NCI-H1436 (cell line): ENCODE data around the gene FAM118B.
"Not testable (repeated sequence)": the region's sequence is repeated elsewhere in the genome, so short reads cannot be mapped to it uniquely, and the experiment has no call there.

Experiments used
- DNase-seq: peaks from one replicate; lab custom pipeline; 2025; lab: John Stamatoyannopoulos, UW

The FAM118B gene

DNA sequence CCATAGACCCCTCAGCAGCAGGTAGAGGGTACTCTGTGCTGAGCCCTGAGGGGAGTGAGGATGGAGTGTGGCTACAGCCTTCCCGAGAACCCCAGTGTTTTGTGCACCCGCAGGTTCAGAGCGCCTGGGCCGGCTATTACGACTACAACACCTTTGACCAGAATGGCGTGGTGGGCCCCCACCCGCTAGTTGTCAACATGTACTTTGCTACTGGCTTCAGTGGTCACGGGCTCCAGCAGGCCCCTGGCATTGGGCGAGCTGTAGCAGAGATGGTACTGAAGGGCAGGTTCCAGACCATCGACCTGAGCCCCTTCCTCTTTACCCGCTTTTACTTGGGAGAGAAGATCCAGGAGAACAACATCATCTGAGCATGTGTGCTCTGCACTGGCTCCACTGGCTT, 65.7 kb downstream of the FAM118B start:
- no peak for DNase-seq

- no peak for DNase-seq
These were observed 66.2 kb downstream of the FAM118B start for GRCh38 chr11:126277780-126278179.

- DNase-seq: no peak
These were observed 67.6 kb downstream of the FAM118B start for GRCh38 chr11:126279191-126279590.

DNA sequence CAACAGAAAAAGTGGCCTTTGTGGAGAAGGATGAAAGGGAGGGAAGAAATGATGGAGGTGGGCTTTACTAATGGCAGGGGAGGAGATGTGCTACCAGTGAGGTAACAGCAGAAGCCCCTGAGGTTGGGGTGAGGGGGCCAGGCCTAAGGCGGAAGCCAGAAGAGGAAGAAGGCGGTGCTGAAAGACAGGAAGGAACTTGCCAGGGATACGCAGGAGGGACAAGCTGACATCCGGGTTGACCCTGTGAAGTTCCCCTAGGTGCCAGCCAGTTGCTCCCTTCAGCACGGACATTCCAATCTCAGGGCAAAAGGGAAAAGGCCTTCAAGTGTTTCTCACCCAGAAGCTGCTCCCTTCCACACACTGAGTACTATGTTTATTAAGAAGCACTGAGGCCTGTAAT, 69.0 kb downstream of the FAM118B start:
- no peak for DNase-seq

DNA sequence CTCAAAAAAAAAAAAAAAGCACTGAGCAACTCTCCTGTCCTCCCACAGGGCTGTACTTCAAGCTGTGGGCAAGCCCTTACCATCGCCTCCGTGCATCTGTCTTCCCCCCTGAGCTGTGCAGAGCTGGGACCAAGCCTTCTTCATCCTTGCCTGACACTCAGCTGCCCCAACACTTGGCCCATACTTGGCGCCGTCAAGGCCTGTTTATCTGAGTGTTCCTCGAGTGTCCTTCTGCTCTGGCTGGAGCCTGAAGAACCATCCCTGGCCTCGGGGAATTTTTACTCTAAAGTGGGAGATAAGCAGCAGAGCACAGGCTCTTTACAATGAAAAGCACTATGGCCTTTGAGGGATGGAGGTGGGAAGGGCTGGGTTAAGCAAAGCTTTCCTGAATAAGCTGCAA, 69.7 kb downstream of the FAM118B start:
- DNase-seq: no peak

GRCh38 chr11:126281666-126282175, 70.1 kb downstream of the FAM118B start:
- DNase-seq: no peak

- peak; percentile 22 for DNase-seq
These were observed 70.8 kb downstream of the FAM118B start for GRCh38 chr11:126282361-126282735.

GRCh38 chr11:126282736-126283591, 71.4 kb downstream of the FAM118B start, which contains the start of gene TIRAP:
TIRAP (plus strand) TSS chr11:126283093; CDS start chr11:126290895, 7,802 bp downstream.
- DNase-seq: peak; percentile 31

DNA sequence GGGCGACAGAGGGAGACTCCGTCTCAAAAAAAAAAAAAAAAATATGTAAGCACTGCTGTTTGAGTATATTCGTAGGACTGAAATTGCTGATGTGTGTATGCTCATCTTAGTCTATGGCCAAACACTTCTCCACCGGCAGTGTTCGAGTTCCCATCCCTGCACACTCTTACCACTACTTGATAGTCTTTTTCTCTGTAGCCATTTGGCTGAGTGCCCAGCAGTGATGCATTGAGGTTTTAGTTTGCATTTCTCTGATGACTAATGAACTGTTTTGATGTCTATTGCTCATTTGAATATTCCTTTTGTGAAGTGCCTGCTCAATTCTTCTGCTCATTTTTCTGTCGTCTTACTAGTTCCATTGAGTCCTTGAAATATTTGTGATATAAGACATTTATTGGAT, 73.2 kb downstream of the FAM118B start:
- peak; percentile 46 for DNase-seq

DNA sequence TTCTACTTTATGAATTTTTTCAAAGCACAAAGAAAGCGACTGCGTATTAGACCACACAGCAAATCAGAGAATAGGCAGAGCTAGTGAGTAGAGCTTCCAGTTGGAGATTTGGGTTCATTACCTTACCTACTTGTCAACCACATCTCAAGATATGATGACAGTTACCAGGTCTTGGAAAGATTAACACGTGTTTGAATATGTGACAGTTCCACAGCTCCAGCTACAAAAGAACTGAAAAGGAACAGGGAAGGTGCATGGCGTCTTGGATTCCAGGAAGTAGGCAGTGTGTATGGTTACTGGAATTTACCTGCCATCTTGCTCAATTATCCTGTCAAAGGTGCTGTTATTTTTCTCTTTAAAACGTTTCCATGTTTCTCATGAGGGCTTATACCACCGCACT, 76.7 kb downstream of the FAM118B start:
- no peak for DNase-seq

DNA sequence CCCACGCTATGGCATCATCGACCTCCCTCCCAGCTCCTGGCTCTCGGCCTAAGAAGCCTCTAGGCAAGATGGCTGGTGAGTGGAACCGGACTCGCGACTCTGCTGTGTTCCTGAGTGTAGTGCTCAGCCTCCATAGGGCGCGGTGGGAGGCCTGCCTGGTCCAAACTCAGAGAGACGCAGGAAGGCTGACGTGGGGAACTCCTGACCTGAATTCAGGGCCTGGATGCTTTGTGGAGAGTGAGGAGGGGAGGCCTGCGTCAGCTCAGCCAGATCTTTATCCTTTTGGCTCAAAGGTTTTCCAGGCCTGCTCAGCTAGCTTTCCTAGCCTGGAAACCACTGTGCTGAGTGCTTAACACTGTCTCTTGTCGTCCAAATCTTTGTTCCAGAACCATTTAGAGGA, 79.3 kb downstream of the FAM118B start:
- DNase-seq: no peak

GRCh38 chr11:126293726-126294125, 82.1 kb downstream of the FAM118B start:
- DNase-seq: no peak

DNA sequence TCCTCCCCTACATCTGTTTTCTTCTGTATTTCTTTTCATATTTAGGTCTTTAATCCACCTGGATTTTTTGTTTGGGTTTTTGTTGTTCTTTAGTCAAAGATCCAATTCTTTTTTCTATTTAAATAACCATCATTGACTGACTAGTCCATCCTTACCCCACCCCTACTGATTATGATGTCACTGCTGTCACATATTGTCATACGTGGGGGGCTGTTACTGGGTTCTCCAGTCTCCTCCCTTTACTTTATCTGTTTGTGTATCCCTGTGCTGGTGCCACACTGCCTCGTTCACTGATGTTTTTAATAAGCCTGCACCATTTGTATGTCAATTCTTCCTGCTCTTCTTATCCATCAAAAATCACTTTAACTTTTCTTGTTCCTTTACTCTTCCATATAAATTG, 85.4 kb downstream of the FAM118B start:
- no peak for DNase-seq

DNA sequence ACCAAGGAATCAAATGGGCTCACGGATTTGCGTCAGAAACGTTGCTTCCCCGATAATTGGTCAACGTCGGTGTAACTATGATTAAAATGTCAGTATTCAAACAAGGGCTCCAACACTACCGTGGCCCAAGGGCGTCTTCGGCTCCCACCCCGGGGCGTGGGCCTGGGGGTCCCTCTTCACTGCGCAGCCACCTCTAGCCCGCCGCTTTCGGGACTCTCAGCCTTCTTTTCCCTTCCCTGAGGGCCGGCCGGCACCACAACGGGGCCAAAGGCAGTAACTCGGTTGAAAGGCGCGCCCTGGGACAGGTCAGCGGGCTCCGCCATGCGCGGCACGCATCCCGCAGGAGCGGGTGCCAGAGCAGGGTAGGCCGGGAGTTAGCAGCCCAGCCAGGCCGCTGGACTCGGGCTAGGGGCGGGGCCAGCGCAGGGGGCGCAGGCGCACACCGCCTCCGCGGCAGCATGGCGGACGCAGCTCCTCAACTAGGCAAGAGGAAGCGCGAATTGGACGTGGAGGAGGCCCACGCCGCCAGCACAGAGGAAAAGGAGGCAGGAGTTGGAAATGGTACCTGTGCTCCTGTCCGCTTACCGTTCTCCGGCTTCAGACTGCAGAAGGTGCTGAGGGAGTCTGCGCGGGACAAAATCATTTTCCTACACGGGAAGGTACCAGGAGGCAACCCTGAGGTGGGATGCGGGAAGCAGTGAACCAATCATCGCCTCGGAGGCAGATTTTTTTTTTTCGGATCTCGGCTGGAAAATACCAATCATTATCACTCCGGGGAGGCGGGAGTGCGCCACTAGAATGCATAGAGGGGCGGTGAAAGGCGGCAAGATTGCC, 92.3 kb downstream of the FAM118B start, which contains the start of gene DCPS:
DCPS (plus strand) TSS at position 438 of the 834 bp plus-strand sequence; CDS start at position 459, 21 bp downstream.
- DNase-seq: peak; percentile 75

GRCh38 chr11:126304457-126305075, 93.0 kb downstream of the FAM118B start:
- DNase-seq: no peak

- DNase-seq: no peak
These were observed 94.1 kb downstream of the FAM118B start for GRCh38 chr11:126305699-126306098.

DNA sequence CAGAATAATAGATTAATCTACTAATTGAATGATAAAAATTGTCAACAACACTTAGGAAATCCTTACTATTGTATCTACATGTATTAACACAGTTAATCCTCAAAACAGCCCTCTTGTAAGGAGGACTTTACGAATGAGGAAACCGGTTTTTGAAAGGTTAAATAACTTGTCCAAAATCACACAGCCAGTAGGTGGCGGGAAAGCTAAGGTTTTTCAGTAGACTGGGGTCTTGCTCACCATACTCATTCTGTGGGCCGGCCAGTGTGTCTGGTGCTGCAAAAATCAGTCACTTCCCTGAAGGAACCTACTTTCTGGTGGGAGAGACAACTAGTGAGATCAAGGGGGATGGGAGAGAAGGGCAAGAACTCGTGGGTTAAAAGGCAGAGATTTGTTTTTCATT, 96.1 kb downstream of the FAM118B start:
- no peak for DNase-seq

- DNase-seq: no peak
These were observed 96.7 kb downstream of the FAM118B start for GRCh38 chr11:126308271-126308671.

- DNase-seq: not testable (repeated sequence)
These were observed 97.2 kb downstream of the FAM118B start for GRCh38 chr11:126308771-126309170.

GRCh38 chr11:126310200-126310991, 98.8 kb downstream of the FAM118B start:
- DNase-seq: peak; percentile 49

GRCh38 chr11:126310992-126311310, 99.4 kb downstream of the FAM118B start:
- no peak for DNase-seq
